Loucy (cell line): ENCODE results near the gene PRND.

ENCODE experiments used
- H2AFZ ChIP-seq: fragments of 200-600 bp; sonication (generic); 2 replicates; pipeline ENCODE4 v1.6.0; 2016; ENCODE audit warnings: antibody characterized with exemption, mild to moderate bottlenecking, low read length, moderate library complexity
- H3F3A ChIP-seq: fragments of 200-600 bp; 2 replicates; pipeline ENCODE4 v1.6.0; 2016; ENCODE audit warnings: antibody characterized with exemption, low read depth, mild to moderate bottlenecking
- H3K27me3 ChIP-seq: fragments of 200-600 bp; sonication (generic); 2 replicates; pipeline ENCODE4 v1.6.1; 2014; ENCODE audit warnings: low read length, mild to moderate bottlenecking; ENCODE audit not compliant: insufficient read depth, poor library complexity, severe bottlenecking
- H3K36me3 ChIP-seq: fragments of 200-600 bp; sonication (generic); 2 replicates; pipeline ENCODE4 v1.6.1; 2016; ENCODE audit warnings: low read length; ENCODE audit not compliant: insufficient read depth
- H3K4me1 ChIP-seq: fragments of 200-600 bp; sonication (generic); 2 replicates; pipeline ENCODE4 v1.5.1; 2014; ENCODE audit warnings: low read length, mild to moderate bottlenecking; ENCODE audit not compliant: insufficient read depth, poor library complexity, severe bottlenecking
- H3K4me2 ChIP-seq: fragments of 200-600 bp; sonication (generic); 2 replicates; pipeline ENCODE4 v1.6.0; 2014; ENCODE audit warnings: antibody characterized with exemption, low read length, low read depth, mild to moderate bottlenecking; ENCODE audit not compliant: poor library complexity, severe bottlenecking
- H3K4me3 ChIP-seq: fragments of 200-600 bp; sonication (generic); 2 replicates; pipeline ENCODE4 v1.5.1; 2014; ENCODE audit warnings: low read length, mild to moderate bottlenecking, mixed read lengths; ENCODE audit not compliant: poor library complexity, severe bottlenecking
- H3K79me2 ChIP-seq: fragments of 200-600 bp; sonication (generic); 2 replicates; pipeline ENCODE4 v1.6.1; 2014; ENCODE audit warnings: low read length; ENCODE audit not compliant: insufficient read depth
- H3K9ac ChIP-seq: fragments of 200-600 bp; sonication (generic); 2 replicates; pipeline ENCODE4 v1.6.0; 2014; ENCODE audit warnings: mild to moderate bottlenecking, low read depth, low read length, moderate library complexity; ENCODE audit not compliant: poor library complexity, severe bottlenecking
- H3K9me2 ChIP-seq: fragments of 200-600 bp; sonication (generic); replicated peaks from 2 replicates; pipeline ENCODE4 v1.6.1; 2016; ENCODE audit warnings: low read depth, low read length, mixed read lengths
- H3K9me3 ChIP-seq: fragments of 200-600 bp; sonication (generic); 2 replicates; pipeline ENCODE4 v1.6.1; 2014; ENCODE audit warnings: mild to moderate bottlenecking, antibody characterized with exemption, low read length, low read depth; ENCODE audit not compliant: insufficient read depth
- H4K20me1 ChIP-seq: fragments of 200-600 bp; sonication (generic); 2 replicates; pipeline ENCODE4 v1.6.0; 2014; ENCODE audit warnings: antibody characterized with exemption, low read length, mild to moderate bottlenecking; ENCODE audit not compliant: insufficient read depth, poor library complexity, severe bottlenecking
- EZH2phosphoT487 ChIP-seq: fragments of 200-600 bp; IDR thresholded peaks from 2 replicates; pipeline ENCODE4 v1.6.1; 2018; ENCODE audit warnings: antibody characterized with exemption, mild to moderate bottlenecking, moderate library complexity, borderline replicate concordance
- TF ChIP-seq, protein P1 (sequence below): fragments of 200-600 bp; sonication (generic); conservative IDR thresholded peaks from 2 replicates; pipeline ENCODE4 v1.5.1; 2014; ENCODE audit warnings: mild to moderate bottlenecking, antibody characterized with exemption, low read length

Gene PRND

DNA sequence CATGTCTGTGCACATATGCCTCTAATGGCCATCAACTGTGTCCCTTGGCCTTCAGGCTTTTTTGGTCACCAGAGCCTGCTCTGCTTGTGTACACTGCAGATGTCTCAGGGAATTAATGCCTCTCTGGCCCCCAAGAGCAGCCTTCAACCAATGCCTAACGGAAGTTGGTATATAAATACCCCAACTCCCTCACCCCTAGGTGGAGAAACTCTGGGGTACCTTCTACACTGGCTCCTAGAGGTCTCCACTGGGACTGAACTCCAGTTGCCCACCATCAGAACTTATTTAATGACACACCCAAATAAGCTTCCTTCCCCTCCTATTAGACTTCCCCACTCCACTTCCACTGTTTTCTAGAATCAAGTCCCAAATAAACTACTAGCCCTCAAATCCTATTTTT, 43.1 kb downstream of the PRND start:
- no peak overlapping the region for H2AFZ ChIP-seq
- no peaks in the 10 kb centered on the region for H3F3A ChIP-seq
- TF ChIP-seq EZH2phosphoT487: no peak
- TF ChIP-seq, protein P1, sequence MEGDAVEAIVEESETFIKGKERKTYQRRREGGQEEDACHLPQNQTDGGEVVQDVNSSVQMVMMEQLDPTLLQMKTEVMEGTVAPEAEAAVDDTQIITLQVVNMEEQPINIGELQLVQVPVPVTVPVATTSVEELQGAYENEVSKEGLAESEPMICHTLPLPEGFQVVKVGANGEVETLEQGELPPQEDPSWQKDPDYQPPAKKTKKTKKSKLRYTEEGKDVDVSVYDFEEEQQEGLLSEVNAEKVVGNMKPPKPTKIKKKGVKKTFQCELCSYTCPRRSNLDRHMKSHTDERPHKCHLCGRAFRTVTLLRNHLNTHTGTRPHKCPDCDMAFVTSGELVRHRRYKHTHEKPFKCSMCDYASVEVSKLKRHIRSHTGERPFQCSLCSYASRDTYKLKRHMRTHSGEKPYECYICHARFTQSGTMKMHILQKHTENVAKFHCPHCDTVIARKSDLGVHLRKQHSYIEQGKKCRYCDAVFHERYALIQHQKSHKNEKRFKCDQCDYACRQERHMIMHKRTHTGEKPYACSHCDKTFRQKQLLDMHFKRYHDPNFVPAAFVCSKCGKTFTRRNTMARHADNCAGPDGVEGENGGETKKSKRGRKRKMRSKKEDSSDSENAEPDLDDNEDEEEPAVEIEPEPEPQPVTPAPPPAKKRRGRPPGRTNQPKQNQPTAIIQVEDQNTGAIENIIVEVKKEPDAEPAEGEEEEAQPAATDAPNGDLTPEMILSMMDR: no peak
- no peak overlapping the region for H3K4me3 ChIP-seq
- H3K4me1 ChIP-seq: peaks cover 5% of the 10 kb centered on the region
- no peaks in the 10 kb centered on the region for H3K9me3 ChIP-seq
- no peaks in the 10 kb centered on the region for H3K9me2 ChIP-seq
- no peaks in the 10 kb centered on the region for H4K20me1 ChIP-seq
- no peaks in the 10 kb centered on the region for H3K36me3 ChIP-seq
- no peak overlapping the region for H3K4me2 ChIP-seq
- no peak overlapping the region for H3K9ac ChIP-seq
- no peaks in the 10 kb centered on the region for H3K79me2 ChIP-seq
- H3K27me3 ChIP-seq: no peaks in the 10 kb centered on the region

- Histone ChIP-seq H3K4me1 (peaks cover 5% of the 10 kb centered on the region), H3K4me3 (no peak overlapping the region), H3K79me2 (no peaks in the 10 kb centered on the region), H3K9me2 (no peaks in the 10 kb centered on the region), H4K20me1 (no peaks in the 10 kb centered on the region), H3K27me3 (no peaks in the 10 kb centered on the region), H3K9me3 (no peaks in the 10 kb centered on the region), H3K36me3 (no peaks in the 10 kb centered on the region), H2AFZ (no peak overlapping the region), H3F3A (no peaks in the 10 kb centered on the region), H3K4me2 (no peak overlapping the region), H3K9ac (no peak overlapping the region)
- TF ChIP-seq EZH2phosphoT487: no peak
- TF ChIP-seq, protein P1: no peak
Measured at GRCh38 chr20:4765681-4766080, 44.0 kb downstream of the PRND start.

DNA sequence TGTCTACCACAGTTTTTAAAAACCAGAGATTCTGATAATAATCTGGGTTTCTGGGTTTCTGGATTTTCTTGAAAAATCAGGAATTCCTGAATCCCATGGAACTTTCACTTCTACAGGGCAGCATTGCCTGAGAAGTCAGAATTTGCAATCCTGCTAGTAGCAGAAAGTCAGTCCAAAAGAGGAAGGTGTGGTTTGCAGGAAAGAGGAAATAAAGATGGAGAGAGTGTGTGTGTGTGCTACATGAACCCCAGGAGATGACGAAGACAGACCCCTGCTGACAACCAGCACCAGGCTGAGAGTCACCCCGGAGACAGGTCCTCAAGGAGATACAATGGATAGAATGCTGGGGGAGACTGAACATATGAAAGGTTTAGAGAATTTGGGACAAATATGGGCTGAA, 44.9 kb downstream of the PRND start:
- Histone ChIP-seq H3K4me3 (no peak overlapping the region), H3K4me1 (peaks cover 5% of the 10 kb centered on the region), H4K20me1 (no peaks in the 10 kb centered on the region), H3K27me3 (no peaks in the 10 kb centered on the region), H3F3A (no peaks in the 10 kb centered on the region), H3K36me3 (no peaks in the 10 kb centered on the region), H3K4me2 (no peak overlapping the region), H3K9me2 (no peaks in the 10 kb centered on the region), H3K9ac (no peak overlapping the region), H3K9me3 (peaks cover 5% of the 10 kb centered on the region; the same call in 1 of the 2 replicates), H2AFZ (no peak overlapping the region), H3K79me2 (no peaks in the 10 kb centered on the region)
- TF ChIP-seq, protein P1: no peak
- no peak for TF ChIP-seq EZH2phosphoT487
